ENCODE results near the gene FGF1.

The FGF1 gene

GRCh38 chr5:142701673-142702311 lies 15.9 kb upstream of the FGF1 start:
- H3K4me1 ChIP-seq (ENCODE audit: control insufficient read depth, insufficient read depth, low read length): peaks cover 16% of the 10 kb centered on the region
- TF ChIP-seq ZNF133 (tag by site-specific recombination; IDR thresholded peaks at IDR 0.05): no peak
- ChIA-PET POLR2A (no interaction called here), CTCF (interaction anchor here (0.7 to 8.7 kb wide), 11 partner anchors 12 to 741 kb away, joined by 3 to 232 read pairs (median 7); no protein-coding TSS in a partner anchor)
- no peaks in the 10 kb centered on the region for H3K9me3 ChIP-seq (ENCODE audit: control insufficient read depth, insufficient read depth, low read depth, low read length)
- no peaks in the 10 kb centered on the region for H3K36me3 ChIP-seq (ENCODE audit: control insufficient read depth in 2 of 2, insufficient read depth in 1 of 2, low read length in 2 of 2)
- no peak overlapping the region for H3K27ac ChIP-seq (ENCODE audit: extremely low read depth, low read depth, low read length)
- H3K4me3 ChIP-seq (ENCODE audit: low read depth, low read length): no peak overlapping the region

DNA sequence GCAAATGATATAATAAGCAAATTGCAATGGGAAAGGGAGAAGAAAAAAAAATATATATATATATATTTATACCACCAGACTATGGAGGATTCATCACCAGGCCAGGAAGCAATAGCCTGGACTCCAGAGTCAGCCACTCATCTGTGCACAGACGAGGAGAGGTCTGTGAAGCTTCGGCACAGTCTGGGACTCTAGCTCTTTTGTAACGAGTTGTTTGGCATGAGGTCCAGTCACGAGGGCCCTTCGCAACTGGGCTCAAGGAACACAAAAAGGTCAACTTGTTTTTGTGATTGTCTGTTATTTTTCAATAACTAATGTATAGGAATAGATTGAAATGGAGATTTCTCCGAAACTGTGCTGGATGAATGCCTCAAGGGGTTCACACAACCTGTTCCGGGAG lies 14.7 kb upstream of the FGF1 start:
- Histone ChIP-seq H3K36me3 (ENCODE audit: control insufficient read depth in 2 of 2, insufficient read depth in 1 of 2, low read length in 2 of 2) (no peaks in the 10 kb centered on the region), H3K4me1 (ENCODE audit: control insufficient read depth, insufficient read depth, low read length) (peaks cover 16% of the 10 kb centered on the region), H3K4me3 (ENCODE audit: low read depth, low read length) (no peak overlapping the region), H3K9me3 (ENCODE audit: control insufficient read depth, insufficient read depth, low read depth, low read length) (no peaks in the 10 kb centered on the region), H3K27ac (ENCODE audit: extremely low read depth, low read depth, low read length) (no peak overlapping the region)
- ChIA-PET POLR2A (no interaction called here), CTCF (interaction anchor here (0.6 to 8.7 kb wide), 14 partner anchors 8 to 740 kb away, joined by 3 to 232 read pairs (median 8); no protein-coding TSS in a partner anchor)
- no peak for TF ChIP-seq ZNF701 (tag by site-specific recombination; IDR thresholded peaks at IDR 0.05)
- TF ChIP-seq, protein P1, sequence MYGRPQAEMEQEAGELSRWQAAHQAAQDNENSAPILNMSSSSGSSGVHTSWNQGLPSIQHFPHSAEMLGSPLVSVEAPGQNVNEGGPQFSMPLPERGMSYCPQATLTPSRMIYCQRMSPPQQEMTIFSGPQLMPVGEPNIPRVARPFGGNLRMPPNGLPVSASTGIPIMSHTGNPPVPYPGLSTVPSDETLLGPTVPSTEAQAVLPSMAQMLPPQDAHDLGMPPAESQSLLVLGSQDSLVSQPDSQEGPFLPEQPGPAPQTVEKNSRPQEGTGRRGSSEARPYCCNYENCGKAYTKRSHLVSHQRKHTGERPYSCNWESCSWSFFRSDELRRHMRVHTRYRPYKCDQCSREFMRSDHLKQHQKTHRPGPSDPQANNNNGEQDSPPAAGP (tag by site-specific recombination; IDR thresholded peaks at IDR 0.05): no peak
- TF ChIP-seq ZFP69B (tag by site-specific recombination; IDR thresholded peaks at IDR 0.05): no peak
- no peak for TF ChIP-seq ZSCAN30 (tag by site-specific recombination; IDR thresholded peaks at IDR 0.05)
- no peak for TF ChIP-seq ELK4 (IDR thresholded peaks at IDR 0.05; ENCODE audit: borderline replicate concordance, low read depth, low read length)
- TF ChIP-seq KLF9 (tag by site-specific recombination; IDR thresholded peaks at IDR 0.05; ENCODE audit: low read depth): no peak
- TF ChIP-seq SALL2 (tag by site-specific recombination; IDR thresholded peaks at IDR 0.05; ENCODE audit: borderline replicate concordance): no peak
- TF ChIP-seq, protein P2, sequence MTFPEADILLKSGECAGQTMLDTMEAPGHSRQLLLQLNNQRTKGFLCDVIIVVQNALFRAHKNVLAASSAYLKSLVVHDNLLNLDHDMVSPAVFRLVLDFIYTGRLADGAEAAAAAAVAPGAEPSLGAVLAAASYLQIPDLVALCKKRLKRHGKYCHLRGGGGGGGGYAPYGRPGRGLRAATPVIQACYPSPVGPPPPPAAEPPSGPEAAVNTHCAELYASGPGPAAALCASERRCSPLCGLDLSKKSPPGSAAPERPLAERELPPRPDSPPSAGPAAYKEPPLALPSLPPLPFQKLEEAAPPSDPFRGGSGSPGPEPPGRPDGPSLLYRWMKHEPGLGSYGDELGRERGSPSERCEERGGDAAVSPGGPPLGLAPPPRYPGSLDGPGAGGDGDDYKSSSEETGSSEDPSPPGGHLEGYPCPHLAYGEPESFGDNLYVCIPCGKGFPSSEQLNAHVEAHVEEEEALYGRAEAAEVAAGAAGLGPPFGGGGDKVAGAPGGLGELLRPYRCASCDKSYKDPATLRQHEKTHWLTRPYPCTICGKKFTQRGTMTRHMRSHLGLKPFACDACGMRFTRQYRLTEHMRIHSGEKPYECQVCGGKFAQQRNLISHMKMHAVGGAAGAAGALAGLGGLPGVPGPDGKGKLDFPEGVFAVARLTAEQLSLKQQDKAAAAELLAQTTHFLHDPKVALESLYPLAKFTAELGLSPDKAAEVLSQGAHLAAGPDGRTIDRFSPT (tag by site-specific recombination; IDR thresholded peaks at IDR 0.05): no peak
- no peak for TF ChIP-seq SP2 (tag by site-specific recombination; IDR thresholded peaks at IDR 0.05)
- TF ChIP-seq GFI1B (tag by site-specific recombination; IDR thresholded peaks at IDR 0.05): no peak
- no peak for TF ChIP-seq BCL11A (tag by site-specific recombination; IDR thresholded peaks at IDR 0.05; ENCODE audit: low read depth)
- TF ChIP-seq, protein P3, sequence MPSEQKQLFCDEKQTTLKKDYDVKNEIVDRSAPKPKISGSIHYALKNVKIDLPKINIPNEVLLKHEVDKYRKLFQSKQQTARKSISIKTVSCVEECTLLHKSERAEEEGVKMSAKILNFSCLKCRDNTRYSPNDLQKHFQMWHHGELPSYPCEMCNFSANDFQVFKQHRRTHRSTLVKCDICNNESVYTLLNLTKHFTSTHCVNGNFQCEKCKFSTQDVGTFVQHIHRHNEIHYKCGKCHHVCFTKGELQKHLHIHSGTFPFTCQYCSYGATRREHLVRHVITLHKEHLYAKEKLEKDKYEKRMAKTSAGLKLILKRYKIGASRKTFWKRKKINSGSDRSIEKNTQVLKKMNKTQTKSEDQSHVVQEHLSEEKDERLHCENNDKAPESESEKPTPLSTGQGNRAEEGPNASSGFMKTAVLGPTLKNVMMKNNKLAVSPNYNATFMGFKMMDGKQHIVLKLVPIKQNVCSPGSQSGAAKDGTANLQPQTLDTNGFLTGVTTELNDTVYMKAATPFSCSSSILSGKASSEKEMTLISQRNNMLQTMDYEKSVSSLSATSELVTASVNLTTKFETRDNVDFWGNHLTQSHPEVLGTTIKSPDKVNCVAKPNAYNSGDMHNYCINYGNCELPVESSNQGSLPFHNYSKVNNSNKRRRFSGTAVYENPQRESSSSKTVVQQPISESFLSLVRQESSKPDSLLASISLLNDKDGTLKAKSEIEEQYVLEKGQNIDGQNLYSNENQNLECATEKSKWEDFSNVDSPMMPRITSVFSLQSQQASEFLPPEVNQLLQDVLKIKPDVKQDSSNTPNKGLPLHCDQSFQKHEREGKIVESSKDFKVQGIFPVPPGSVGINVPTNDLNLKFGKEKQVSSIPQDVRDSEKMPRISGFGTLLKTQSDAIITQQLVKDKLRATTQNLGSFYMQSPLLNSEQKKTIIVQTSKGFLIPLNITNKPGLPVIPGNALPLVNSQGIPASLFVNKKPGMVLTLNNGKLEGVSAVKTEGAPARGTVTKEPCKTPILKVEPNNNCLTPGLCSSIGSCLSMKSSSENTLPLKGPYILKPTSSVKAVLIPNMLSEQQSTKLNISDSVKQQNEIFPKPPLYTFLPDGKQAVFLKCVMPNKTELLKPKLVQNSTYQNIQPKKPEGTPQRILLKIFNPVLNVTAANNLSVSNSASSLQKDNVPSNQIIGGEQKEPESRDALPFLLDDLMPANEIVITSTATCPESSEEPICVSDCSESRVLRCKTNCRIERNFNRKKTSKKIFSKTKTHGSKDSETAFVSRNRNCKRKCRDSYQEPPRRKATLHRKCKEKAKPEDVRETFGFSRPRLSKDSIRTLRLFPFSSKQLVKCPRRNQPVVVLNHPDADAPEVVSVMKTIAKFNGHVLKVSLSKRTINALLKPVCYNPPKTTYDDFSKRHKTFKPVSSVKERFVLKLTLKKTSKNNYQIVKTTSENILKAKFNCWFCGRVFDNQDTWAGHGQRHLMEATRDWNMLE (tag by site-specific recombination; conservative IDR thresholded peaks at IDR 0.05; ENCODE audit: low read depth): no peak
- no peak for TF ChIP-seq ZNF433 (tag by site-specific recombination; IDR thresholded peaks at IDR 0.05; ENCODE audit: low read depth)
- TF ChIP-seq, protein P4, sequence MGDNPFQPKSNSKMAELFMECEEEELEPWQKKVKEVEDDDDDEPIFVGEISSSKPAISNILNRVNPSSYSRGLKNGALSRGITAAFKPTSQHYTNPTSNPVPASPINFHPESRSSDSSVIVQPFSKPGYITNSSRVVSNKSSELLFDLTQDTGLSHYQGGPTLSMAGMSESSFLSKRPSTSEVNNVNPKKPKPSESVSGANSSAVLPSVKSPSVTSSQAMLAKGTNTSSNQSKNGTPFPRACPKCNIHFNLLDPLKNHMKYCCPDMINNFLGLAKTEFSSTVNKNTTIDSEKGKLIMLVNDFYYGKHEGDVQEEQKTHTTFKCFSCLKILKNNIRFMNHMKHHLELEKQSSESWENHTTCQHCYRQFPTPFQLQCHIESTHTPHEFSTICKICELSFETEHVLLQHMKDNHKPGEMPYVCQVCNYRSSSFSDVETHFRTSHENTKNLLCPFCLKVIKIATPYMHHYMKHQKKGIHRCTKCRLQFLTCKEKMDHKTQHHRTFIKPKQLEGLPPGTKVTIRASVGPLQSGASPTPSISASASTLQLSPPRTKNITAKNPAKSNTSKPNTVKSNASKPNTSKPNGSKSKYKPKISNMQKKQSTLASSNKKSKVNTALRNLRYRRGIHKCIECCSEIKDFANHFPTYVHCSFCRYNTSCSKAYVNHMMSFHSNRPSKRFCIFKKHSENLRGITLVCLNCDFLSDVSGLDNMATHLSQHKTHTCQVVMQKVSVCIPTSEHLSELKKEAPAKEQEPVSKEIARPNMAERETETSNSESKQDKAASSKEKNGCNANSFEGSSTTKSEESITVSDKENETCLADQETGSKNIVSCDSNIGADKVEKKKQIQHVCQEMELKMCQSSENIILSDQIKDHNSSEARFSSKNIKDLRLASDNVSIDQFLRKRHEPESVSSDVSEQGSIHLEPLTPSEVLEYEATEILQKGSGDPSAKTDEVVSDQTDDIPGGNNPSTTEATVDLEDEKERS (tag by site-specific recombination; IDR thresholded peaks at IDR 0.05): no peak
- TF ChIP-seq ZNF274 (IDR thresholded peaks at IDR 0.05; ENCODE audit: low read length): no peak
- no peak for TF ChIP-seq ZNF274 (tag by site-specific recombination; IDR thresholded peaks at IDR 0.05; ENCODE audit: borderline replicate concordance)
- no peak for TF ChIP-seq ZFHX2 (tag by site-specific recombination; conservative IDR thresholded peaks at IDR 0.05)
- no peak for TF ChIP-seq ZNF768 (tag by site-specific recombination; IDR thresholded peaks at IDR 0.05)
